K562 (cell line): ENCODE measurements around the gene FAM227A. TPM values are rescaled to one million over a fixed set of nuclear protein-coding genes. Genes with fewer than 3 reads are reported as not detected.
A peak's percentile ranks its signal among the peaks of the same experiment; 100 is the strongest.

Experiments
- ARID1B ChIP-seq: fragments of 450-650 bp; IDR thresholded peaks from 2 replicates; pipeline ENCODE4 v1.6.1; 2016; ENCODE audit warnings: antibody characterized with exemption, mild to moderate bottlenecking, inconsistent platforms
- ARNT ChIP-seq, 2 experiments: fragments of 450-650 bp; IDR thresholded peaks; 2 replicates each; pipeline ENCODE4 v1.6.1; 2016; ENCODE audit warnings: mild to moderate bottlenecking in 1 of 2
- CXXC5 ChIP-seq: fragments of 250-450 bp; sonication (Bioruptor Pico); IDR thresholded peaks from 2 replicates; pipeline ENCODE4 v1.8.0; 2022; ENCODE audit warnings: inconsistent platforms, mild to moderate bottlenecking, moderate library complexity
- DLX4 ChIP-seq: fragments of 250-450 bp; sonication (Bioruptor Pico); IDR thresholded peaks from 2 replicates; pipeline ENCODE4 v1.6.1; 2021; ENCODE audit warnings: mild to moderate bottlenecking
- E2F3 ChIP-seq: fragments of 250-450 bp; sonication (Bioruptor Pico); IDR thresholded peaks from 2 replicates; pipeline ENCODE4 v1.4.0; 2020; ENCODE audit warnings: mild to moderate bottlenecking
- E2F6 ChIP-seq, 2 experiments: IDR thresholded peaks; 2 replicates each; pipeline ENCODE4 v1.6.1; 2011; ENCODE audit warnings: borderline replicate concordance in 1 of 2, control low read depth in 1 of 2, low read depth in 1 of 2, low read length in 1 of 2, mild to moderate bottlenecking in 1 of 2, mixed read lengths in 1 of 2, moderate library complexity in 1 of 2; ENCODE audit not compliant: insufficient read depth in 1 of 2, insufficient read length in 1 of 2, poor library complexity in 1 of 2, severe bottlenecking in 1 of 2; ENCODE audit errors: extremely low read depth in 1 of 2
- ELF1 ChIP-seq: fragments of 200-800 bp; sonication (Bioruptor generic); IDR thresholded peaks from 2 replicates; pipeline ENCODE4 v1.6.1; 2016; ENCODE audit warnings: missing genetic modification characterization, missing compliant biosample characterization
- GATAD2B ChIP-seq: fragments of 450-650 bp; IDR thresholded peaks from 2 replicates; pipeline ENCODE4 v1.6.1; 2017; ENCODE audit warnings: mild to moderate bottlenecking, borderline replicate concordance
- JUND ChIP-seq, 2 experiments: IDR thresholded peaks; 2 replicates in 1 of 2; 3 replicates in 1 of 2; pipeline ENCODE4 v1.6.1; 2011; ENCODE audit warnings: borderline replicate concordance in 2 of 2, low read depth in 2 of 2, low read length in 2 of 2, improper control_type of control experiment in 1 of 2, missing biosample characterization in 1 of 2, missing genetic modification characterization in 1 of 2, missing genetic modification reagents in 1 of 2
- L3MBTL2 ChIP-seq: fragments of 450-650 bp; IDR thresholded peaks from 2 replicates; pipeline ENCODE4 v1.6.1; 2016; ENCODE audit warnings: mild to moderate bottlenecking, moderate library complexity
- LARP7 ChIP-seq: fragments of 450-650 bp; IDR thresholded peaks from 2 replicates; pipeline ENCODE4 v1.6.1; 2016
- MAZ ChIP-seq, 2 experiments: fragments of 450-650 bp in 1 of 2; sonication (generic) in 1 of 2; formaldehyde crosslinking; IDR thresholded peaks in 1 of 2; conservative IDR thresholded peaks in 1 of 2; 2 replicates each; pipeline versions ENCODE4 v1.4.0 to v1.5.0; 2020; ENCODE audit warnings: mild to moderate bottlenecking in 1 of 2, missing genetic modification reagents in 1 of 2
- SP1 ChIP-seq: sonication (generic); formaldehyde crosslinking; IDR thresholded peaks from 2 replicates; pipeline ENCODE4 v1.8.1; 2022; ENCODE audit warnings: mild to moderate bottlenecking, missing genetic modification reagents
- SUPT5H ChIP-seq: fragments of 450-650 bp; IDR thresholded peaks from 2 replicates; pipeline ENCODE4 v1.6.1; 2016
- TBP ChIP-seq: optimal IDR thresholded peaks from 2 replicates; pipeline ENCODE3; 2011; ENCODE audit warnings: low read depth, low read length, improper control_type of control experiment
- VEZF1 ChIP-seq: fragments of 200-800 bp; sonication (Bioruptor generic); IDR thresholded peaks from 2 replicates; pipeline ENCODE4 v1.6.1; 2017; ENCODE audit warnings: missing genetic modification characterization, missing compliant biosample characterization
- ZBTB9 ChIP-seq: fragments of 450-650 bp; formaldehyde crosslinking; IDR thresholded peaks from 2 replicates; pipeline ENCODE4 v1.4.0; 2020; ENCODE audit warnings: mild to moderate bottlenecking, moderate library complexity
- ZNF431 ChIP-seq: sonication (generic); formaldehyde crosslinking; IDR thresholded peaks from 2 replicates; pipeline ENCODE4 v1.8.0; 2022; ENCODE audit warnings: mild to moderate bottlenecking, missing genetic modification reagents
- polyA plus RNA-seq, 8 experiments: library from polyadenylated mRNA; depleted of rRNA in 4 of 8; stranded (reverse) in 5 of 8; unstranded in 3 of 8; fragments of >200 nt; fragmentation: Nextera tagmentation in 2 of 8; fragmentation: Illumina TruSeq in 1 of 8; extraction: Ambion mirVana in 2 of 8; extraction: Trizol in 1 of 8; gene quantifications; 2 replicates each; pipeline versions ENCODE4 v1.2.1 to v1.2.3, GENCODE V29; 2011 to 2014; ENCODE audit warnings: inconsistent platforms in 1 of 8, missing spikeins in 1 of 8
- total RNA-seq, 7 experiments: library from RNA; depleted of rRNA in 6 of 7; stranded (reverse); fragments of >200 nt in 6 of 7; fragmentation: Illumina TruSeq in 2 of 7; extraction: Trizol in 2 of 7; gene quantifications; 2 replicates each; pipeline versions ENCODE4 v1.2.1 to v1.2.3, GENCODE V29; 2011 to 2021; ENCODE audit warnings: low replicate concordance in 1 of 7

The FAM227A gene
- total and polyA plus RNA-seq, 9 of the 15 experiments (the other 6 are each of a cell fraction or from before 2014, with no cell fraction given): 0.10 to 2.2 (median 0.83) TPM

GRCh38 chr22:38569972-38570778 is 86.0 kb downstream of the FAM227A start, which contains the start of gene DMC1 (continued):
- TF ChIP-seq SP1: peak; percentile 36
- 0 out of 2 replicates have a peak, but pooled peaks have one; percentile 7 for TF ChIP-seq JUND (IDR thresholded peaks at IDR 0.05; ENCODE audit: borderline replicate concordance, low read depth, low read length)
- TF ChIP-seq JUND (tag; IDR thresholded peaks at IDR 0.05; ENCODE audit: borderline replicate concordance, low read depth, low read length): no peak
- TF ChIP-seq MAZ (CRISPR knock-in tag; conservative IDR thresholded peaks at IDR 0.05 in 1 of 2, IDR thresholded peaks at IDR 0.05 in 1 of 2): peak in 1 of 2 experiments; percentile 96; a peak in 2 of 4 replicates
- peak; percentile 45; the same call in 1 of the 2 replicates for TF ChIP-seq L3MBTL2
- peak; percentile 48; the same call in 1 of the 2 replicates for TF ChIP-seq E2F3 (CRISPR knock-in tag)
- TF ChIP-seq ARID1B: no peak
- peak; percentile 36; the same call in 1 of the 2 replicates for TF ChIP-seq GATAD2B
- TF ChIP-seq E2F6 (IDR thresholded peaks at IDR 0.05; ENCODE audit: borderline replicate concordance in 1 of 2, extremely low read depth in 1 of 2, insufficient read depth in 1 of 2, insufficient read length in 1 of 2, low read depth in 1 of 2, low read length in 1 of 2, poor library complexity in 1 of 2, severe bottlenecking in 1 of 2): peak in 1 of 2 experiments; percentile 72
- no peak for TF ChIP-seq ZBTB9
- TF ChIP-seq ZNF431 (CRISPR knock-in tag): no peak
- TF ChIP-seq LARP7: 0 out of 2 replicates have a peak, but pooled peaks have one; percentile 28
- peak; percentile 80 for TF ChIP-seq SUPT5H
- 0 out of 2 replicates have a peak, but pooled peaks have one; percentile 31 for TF ChIP-seq ELF1
- TF ChIP-seq ARNT (IDR thresholded peaks at IDR 0.05): no peak
- TF ChIP-seq VEZF1 (CRISPR knock-in tag): peak; percentile 93
- TF ChIP-seq TBP: peak; percentile 49
- no peak for TF ChIP-seq DLX4 (CRISPR knock-in tag)
- no peak for TF ChIP-seq CXXC5 (CRISPR knock-in tag)
